Epithelial cell of prostate (primary cell): Measurements from ENCODE around the gene CORIN.
A peak's percentile ranks its signal among the peaks of the same experiment; 100 is the strongest.

ENCODE experiments used
- DNase-seq: peaks from one replicate; pipeline ENCODE4 v3.0.0-alpha.2; 2011; ENCODE audit warnings: low read depth, low spot score
- H3K27ac ChIP-seq: fragments of 450-650 bp; 2 replicates; pipeline ENCODE4 v1.5.1; 2017; ENCODE audit warnings: mild to moderate bottlenecking

CORIN gene

GRCh38 chr4:47837094-47837907 lies 566 bp downstream of the CORIN start:
- H3K27ac ChIP-seq, result no peak overlapping the region
- no peak for DNase-seq

- DNase-seq, result peak; percentile 31
- H3K27ac ChIP-seq, result no peak overlapping the region
Measured at GRCh38 chr4:47836641-47837093, 1.2 kb downstream of the CORIN start.

GRCh38 chr4:47835494-47835893 lies 2.4 kb downstream of the CORIN start:
- H3K27ac ChIP-seq, result no peak overlapping the region
- DNase-seq, result no peak

GRCh38 chr4:47831026-47831679 lies 6.7 kb downstream of the CORIN start:
- DNase-seq, result no peak
- H3K27ac ChIP-seq, result no peak overlapping the region

GRCh38 chr4:47830265-47831025 lies 7.4 kb downstream of the CORIN start:
- H3K27ac ChIP-seq, result no peak overlapping the region
- DNase-seq, result no peak

GRCh38 chr4:47829438-47829837 lies 8.4 kb downstream of the CORIN start:
- no peak overlapping the region for H3K27ac ChIP-seq
- DNase-seq, result no peak

- no peak overlapping the region for H3K27ac ChIP-seq
- DNase-seq, result no peak
Measured at GRCh38 chr4:47827343-47828047, 10.4 kb downstream of the CORIN start.

GRCh38 chr4:47824840-47825239 lies 13.0 kb downstream of the CORIN start:
- no peak for DNase-seq
- H3K27ac ChIP-seq, result no peak overlapping the region

- H3K27ac ChIP-seq, result no peak overlapping the region
- no peak for DNase-seq
Measured at GRCh38 chr4:47819178-47819577, 18.7 kb downstream of the CORIN start.

GRCh38 chr4:47817275-47817674 lies 20.6 kb downstream of the CORIN start:
- no peak for DNase-seq
- no peak overlapping the region for H3K27ac ChIP-seq

GRCh38 chr4:47816748-47817147 lies 21.1 kb downstream of the CORIN start:
- DNase-seq, result no peak

GRCh38 chr4:47814618-47815295 lies 23.1 kb downstream of the CORIN start:
- no peak for DNase-seq
- no peak overlapping the region for H3K27ac ChIP-seq

More at GRCh38 chr4:47816748-47817147, 21.1 kb downstream of the CORIN start:
- no peak overlapping the region for H3K27ac ChIP-seq

GRCh38 chr4:47809654-47810203 lies 28.1 kb downstream of the CORIN start:
- no peak for DNase-seq
- no peak overlapping the region for H3K27ac ChIP-seq

- DNase-seq, result no peak
- H3K27ac ChIP-seq, result no peak overlapping the region
Measured at GRCh38 chr4:47804598-47804997, 33.3 kb downstream of the CORIN start.

GRCh38 chr4:47801481-47802002 lies 36.3 kb downstream of the CORIN start:
- no peak overlapping the region for H3K27ac ChIP-seq
- DNase-seq, result no peak

GRCh38 chr4:47798165-47798564 lies 39.7 kb downstream of the CORIN start:
- DNase-seq, result no peak
- H3K27ac ChIP-seq, result no peak overlapping the region

GRCh38 chr4:47791965-47792364 lies 45.9 kb downstream of the CORIN start:
- no peak for DNase-seq
- H3K27ac ChIP-seq, result no peak overlapping the region

- no peak for DNase-seq
- no peak overlapping the region for H3K27ac ChIP-seq
Measured at GRCh38 chr4:47790105-47790504, 47.8 kb downstream of the CORIN start.

- no peak overlapping the region for H3K27ac ChIP-seq
- DNase-seq, result no peak
Measured at GRCh38 chr4:47788126-47788525, 49.7 kb downstream of the CORIN start.
